Prostate gland (tissue), 2 donors: Measurements from ENCODE around the gene SRRM2. TPM values are rescaled to one million over a fixed set of nuclear protein-coding genes. Genes with fewer than 3 reads are reported as not detected.
"Not testable (repeated sequence)": the region's sequence is repeated elsewhere in the genome, so short reads cannot be mapped to it uniquely, and the experiment has no call there.

Source experiments
- DNase-seq: peaks from one replicate; pipeline ENCODE4 v3.0.0-alpha.2; 2019; ENCODE audit warnings: low spot score
- H3K27ac ChIP-seq, 2 donors: fragments of 200-600 bp; sonication (generic); 2 replicates each; pipeline ENCODE4 v1.5.1; 2017 to 2019
- H3K27me3 ChIP-seq: fragments of 200-600 bp; sonication (generic); replicated peaks from 2 replicates; pipeline ENCODE4 v1.5.1; 2019; ENCODE audit not compliant: insufficient read depth
- H3K36me3 ChIP-seq, 2 donors: fragments of 200-600 bp; sonication (generic); 1 replicate in 1 of 2; 2 replicates in 1 of 2; pipeline versions ENCODE4 v1.5.1 to v1.8.1; 2017 to 2019
- H3K4me1 ChIP-seq: fragments of 200-600 bp; sonication (generic); replicated peaks from 2 replicates; pipeline ENCODE4 v1.5.1; 2019
- H3K4me3 ChIP-seq, 2 donors: fragments of 200-600 bp; sonication (generic); 2 replicates each; pipeline ENCODE4 v1.5.1; 2017 to 2019
- H3K9me3 ChIP-seq: fragments of 200-600 bp; sonication (generic); 2 replicates; pipeline ENCODE4 v1.5.1; 2017
- POLR2A ChIP-seq: fragments of 450-650 bp; IDR thresholded peaks from one replicate; pipeline ENCODE4 v1.6.1; 2016; ENCODE audit warnings: antibody characterized with exemption, mild to moderate bottlenecking
- POLR2AphosphoS5 ChIP-seq: sonication (generic); formaldehyde crosslinking; IDR thresholded peaks from one replicate; pipeline ENCODE4 v1.6.1; 2017; ENCODE audit warnings: antibody characterized with exemption
- WGBS: methylation state at CpG from one replicate; pipeline ENCODE4 v1.1.5; 2018; 5-methylcytosine and 5-hydroxymethylcytosine counted together
- intact Hi-C: fragments of 100-400 bp; cut with DNase I; formaldehyde crosslinking; loops from one replicate; pipeline ENCODE4 v1.14.2; 2022
- total RNA-seq, 2 donors: library from RNA; depleted of rRNA; stranded (reverse); fragments of >200 nt; gene quantifications; one replicate each; pipeline ENCODE4 v1.1.0, GENCODE V29; 2016
- TF ChIP-seq, protein P1 (sequence below), 4 experiments: fragments of 200-600 bp in 2 of 4; fragments of 450-650 bp in 2 of 4; sonication (generic) in 2 of 4; IDR thresholded peaks; 1 replicate in 3 of 4; 2 replicates in 1 of 4; pipeline ENCODE4 v1.5.1; 2016 to 2019; ENCODE audit warnings: antibody characterized with exemption in 4 of 4, mild to moderate bottlenecking in 2 of 4, moderate library complexity in 2 of 4

Gene SRRM2
- total RNA-seq, 2 donors from 2014 or later, result 287 to 714 TPM

DNA sequence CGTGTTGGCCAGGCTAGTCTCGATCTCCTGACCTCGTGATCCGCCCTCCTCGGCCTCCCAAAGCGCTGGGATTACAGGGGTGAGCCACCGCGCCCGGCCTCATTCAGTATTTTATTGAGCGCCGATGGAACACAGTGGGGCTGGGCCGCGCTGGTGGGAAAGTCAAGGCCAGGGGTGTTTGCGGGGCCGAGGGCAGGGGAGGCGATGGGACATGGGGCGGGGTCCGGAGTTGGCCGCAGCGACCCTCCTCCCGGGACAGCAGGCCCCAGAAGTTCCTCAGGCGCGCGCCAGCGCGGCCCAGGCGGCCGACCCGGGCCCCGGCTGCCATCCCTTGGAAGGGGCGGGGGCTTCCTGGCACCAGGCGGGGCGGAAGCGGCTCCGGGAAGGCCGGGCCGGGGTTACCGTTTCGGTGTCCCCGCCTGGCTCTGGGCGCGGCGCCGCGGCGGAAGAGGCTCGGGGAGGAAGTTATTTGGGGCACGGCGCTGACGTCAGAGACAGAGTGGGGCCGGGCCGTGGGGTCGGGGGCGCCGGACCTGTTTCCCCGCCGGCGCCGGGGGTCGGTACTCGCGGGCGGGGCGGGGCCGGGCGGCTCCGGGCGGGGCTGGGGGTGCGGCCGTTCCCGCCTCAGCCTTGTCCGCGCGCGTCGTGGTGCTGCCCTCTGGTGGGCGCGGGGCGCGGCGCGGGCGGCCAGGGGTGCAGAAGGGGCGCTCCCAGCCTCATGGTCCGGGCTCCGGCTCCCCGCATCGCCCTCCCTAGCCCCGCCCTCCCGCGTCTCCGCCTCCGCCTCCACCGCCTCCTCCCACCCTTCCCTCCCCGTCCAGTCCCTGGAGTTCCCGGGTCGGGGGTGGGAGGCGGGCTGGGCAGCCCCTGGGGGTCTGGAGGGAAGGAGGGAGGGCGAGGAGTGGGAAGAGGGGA, 31.5 kb upstream of the SRRM2 start:
- Histone ChIP-seq H3K27me3 (no peaks in the 10 kb centered on the region), H3K4me3 (peak overlapping the region; percentile 67 to 80), H3K36me3 (no peaks in the 10 kb centered on the region), H3K9me3 (no peaks in the 10 kb centered on the region), H3K4me1 (no peaks in the 10 kb centered on the region), H3K27ac (peak overlapping the region; percentile 71 to 80)
- WGBS, result 3% methylated on average over 70 of the region's 99 CpGs
- peak; percentile 55 for DNase-seq
- intact Hi-C loops, result no loop called here
- TF ChIP-seq, protein P1, sequence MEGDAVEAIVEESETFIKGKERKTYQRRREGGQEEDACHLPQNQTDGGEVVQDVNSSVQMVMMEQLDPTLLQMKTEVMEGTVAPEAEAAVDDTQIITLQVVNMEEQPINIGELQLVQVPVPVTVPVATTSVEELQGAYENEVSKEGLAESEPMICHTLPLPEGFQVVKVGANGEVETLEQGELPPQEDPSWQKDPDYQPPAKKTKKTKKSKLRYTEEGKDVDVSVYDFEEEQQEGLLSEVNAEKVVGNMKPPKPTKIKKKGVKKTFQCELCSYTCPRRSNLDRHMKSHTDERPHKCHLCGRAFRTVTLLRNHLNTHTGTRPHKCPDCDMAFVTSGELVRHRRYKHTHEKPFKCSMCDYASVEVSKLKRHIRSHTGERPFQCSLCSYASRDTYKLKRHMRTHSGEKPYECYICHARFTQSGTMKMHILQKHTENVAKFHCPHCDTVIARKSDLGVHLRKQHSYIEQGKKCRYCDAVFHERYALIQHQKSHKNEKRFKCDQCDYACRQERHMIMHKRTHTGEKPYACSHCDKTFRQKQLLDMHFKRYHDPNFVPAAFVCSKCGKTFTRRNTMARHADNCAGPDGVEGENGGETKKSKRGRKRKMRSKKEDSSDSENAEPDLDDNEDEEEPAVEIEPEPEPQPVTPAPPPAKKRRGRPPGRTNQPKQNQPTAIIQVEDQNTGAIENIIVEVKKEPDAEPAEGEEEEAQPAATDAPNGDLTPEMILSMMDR (IDR thresholded peaks at IDR 0.05), result peak; percentile 50 to 76 (median 66)
- TF ChIP-seq POLR2AphosphoS5 (peak; percentile 7), POLR2A (no peak)

DNA sequence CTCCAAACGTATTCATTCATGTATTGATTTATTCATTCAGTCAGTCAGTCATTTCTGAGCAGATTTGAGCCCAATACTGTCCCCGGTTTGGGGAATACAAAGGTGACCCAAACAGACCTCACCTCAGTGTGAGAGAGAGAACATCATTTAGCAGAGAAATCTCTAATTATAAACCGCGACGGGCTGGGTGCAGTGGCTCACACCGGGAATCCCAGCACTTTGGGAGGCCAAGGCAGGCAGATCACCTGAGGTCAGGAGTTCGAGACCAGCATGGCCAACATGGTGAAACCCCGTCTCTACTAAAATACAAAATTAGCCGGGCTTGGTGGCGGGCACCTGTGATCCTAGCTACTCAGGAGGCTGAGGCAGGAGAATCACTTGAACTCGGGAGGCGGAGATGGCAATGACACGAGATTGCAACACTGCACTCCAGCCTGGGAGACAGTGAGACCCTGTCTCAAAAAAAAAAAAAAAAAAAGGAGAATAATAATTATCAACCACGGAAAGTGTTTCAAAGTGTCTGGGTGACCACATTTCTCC, 30.7 kb upstream of the SRRM2 start:
- H3K9me3 ChIP-seq, H3K36me3 ChIP-seq, intact Hi-C loops, DNase-seq, H3K4me1 ChIP-seq, H3K27me3 ChIP-seq: not testable (repeated sequence)
- peak overlapping the region; percentile 67 to 80 for H3K4me3 ChIP-seq
- WGBS, result 45% methylated on average over 14 of the region's 14 CpGs
- peak overlapping the region; percentile 71 to 80 for H3K27ac ChIP-seq

DNA sequence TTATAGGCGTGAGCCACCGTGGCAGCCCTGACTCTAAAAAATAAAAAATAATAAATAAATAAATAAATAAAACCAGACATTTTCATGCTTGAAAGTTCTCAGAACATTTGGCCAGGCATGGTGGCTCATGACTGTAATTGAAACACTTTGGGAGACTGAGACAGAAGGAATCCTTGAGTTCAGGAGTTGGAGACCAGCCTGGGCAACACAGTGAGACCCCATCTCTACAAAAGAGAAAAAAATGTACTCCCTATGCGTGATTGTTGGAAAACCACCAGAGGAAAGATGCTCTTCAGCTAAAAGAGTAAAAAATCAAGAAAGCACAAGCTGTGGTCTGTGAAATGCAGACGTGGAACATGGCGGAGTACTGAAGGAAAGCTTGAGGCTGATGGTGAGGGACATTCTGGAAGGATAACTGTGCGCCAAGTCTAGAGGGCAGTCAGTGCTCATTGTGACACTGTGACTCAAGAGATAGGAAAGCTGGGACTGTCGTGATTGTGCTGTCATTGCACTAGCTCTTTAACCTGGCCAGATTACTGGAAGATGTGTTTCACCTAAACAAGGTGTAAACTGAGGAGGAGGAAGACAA, 28.3 kb upstream of the SRRM2 start:
- WGBS, result 79% methylated on average over 7 of the region's 7 CpGs
- Histone ChIP-seq H3K36me3 (no peaks in the 10 kb centered on the region), H3K27me3 (no peaks in the 10 kb centered on the region), H3K4me1 (no peaks in the 10 kb centered on the region), H3K9me3 (no peaks in the 10 kb centered on the region), H3K4me3 (no peak overlapping the region), H3K27ac (no peak overlapping the region)
- no peak for DNase-seq
- TF ChIP-seq POLR2A, result no peak
- TF ChIP-seq, protein P1 (IDR thresholded peaks at IDR 0.05), result no peak
- no peak for TF ChIP-seq POLR2AphosphoS5
- intact Hi-C loops, result no loop called here

DNA sequence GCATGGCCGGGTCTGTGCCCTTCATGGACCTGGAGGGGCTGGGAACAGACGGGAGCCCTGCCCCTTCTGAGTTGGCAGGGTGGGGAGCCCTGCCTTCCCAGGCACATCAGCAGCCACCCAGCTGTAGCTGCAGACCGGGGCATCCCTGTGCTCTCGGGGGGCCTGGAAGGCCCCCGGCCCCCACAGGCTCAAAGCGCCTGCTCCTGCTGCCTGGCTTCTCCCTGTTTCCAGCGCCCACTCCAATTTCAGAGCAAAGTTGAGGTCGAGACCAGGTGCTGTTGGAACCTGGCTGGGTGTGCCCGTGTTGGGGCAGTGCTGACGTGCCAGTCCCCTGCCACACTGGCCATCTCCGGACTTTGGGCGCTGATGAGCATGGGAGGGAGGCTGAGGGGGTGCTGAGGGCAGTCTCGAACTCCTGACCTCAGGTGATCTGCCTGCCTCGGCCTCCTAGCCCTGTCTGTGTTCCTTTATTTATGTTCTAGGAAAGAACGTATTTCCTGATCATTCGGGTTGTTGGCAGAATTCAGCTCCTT, 27.6 kb upstream of the SRRM2 start:
- no peak overlapping the region for H3K4me3 ChIP-seq
- H3K27me3 ChIP-seq, result no peaks in the 10 kb centered on the region
- no peaks in the 10 kb centered on the region for H3K36me3 ChIP-seq
- H3K9me3 ChIP-seq, result no peaks in the 10 kb centered on the region
- intact Hi-C loops, result no loop called here
- WGBS, result 72% methylated on average over 15 of the region's 16 CpGs
- no peaks in the 10 kb centered on the region for H3K4me1 ChIP-seq
- H3K27ac ChIP-seq, result no peak overlapping the region
- DNase-seq, result no peak
- TF ChIP-seq POLR2AphosphoS5, result no peak
- TF ChIP-seq, protein P1 (IDR thresholded peaks at IDR 0.05), result no peak
- no peak for TF ChIP-seq POLR2A

DNA sequence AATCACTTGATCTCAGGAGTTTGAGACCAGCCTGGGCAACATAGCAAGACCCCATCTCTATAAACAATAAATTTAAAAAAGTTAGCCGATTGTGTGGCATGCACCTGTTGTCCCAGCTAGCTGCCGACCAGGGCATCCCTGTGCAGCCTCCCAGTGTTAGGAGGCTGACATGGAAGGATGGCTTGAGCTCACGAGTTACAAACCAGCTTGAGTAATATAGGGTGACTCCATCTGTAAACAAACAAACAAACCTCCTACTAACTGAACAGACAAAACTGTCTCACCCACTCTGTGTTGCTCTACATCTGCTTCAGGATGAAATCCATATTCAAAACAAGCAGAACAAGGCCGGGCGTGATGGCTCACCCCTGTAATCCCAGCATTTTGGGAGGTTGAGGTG, 25.5 kb upstream of the SRRM2 start:
- no peak overlapping the region for H3K27ac ChIP-seq
- intact Hi-C loops, result no loop called here
- H3K4me1 ChIP-seq, result no peaks in the 10 kb centered on the region
- no peaks in the 10 kb centered on the region for H3K27me3 ChIP-seq
- no peaks in the 10 kb centered on the region for H3K9me3 ChIP-seq
- no peaks in the 10 kb centered on the region for H3K36me3 ChIP-seq
- no peak for DNase-seq
- TF ChIP-seq POLR2AphosphoS5 (no peak), POLR2A (no peak)
- TF ChIP-seq, protein P1 (IDR thresholded peaks at IDR 0.05), result no peak
- WGBS, result 92% methylated on average over 5 of the region's 5 CpGs
- H3K4me3 ChIP-seq, result no peak overlapping the region
